Hematopoietic multipotent progenitor cell treated with erythropoietin and hydrocortisone succinate and interleukin-3 and kit ligand, for 17 days (in vitro differentiated cells): ENCODE results near the gene IL21.
"Not testable (repeated sequence)": the region's sequence is repeated elsewhere in the genome, so short reads cannot be mapped to it uniquely, and the experiment has no call there.

ENCODE experiments used
- DNase-seq: peaks from one replicate; pipeline ENCODE4 v3.0.0-alpha.2; 2015; ENCODE audit warnings: low spot score

IL21 gene

GRCh38 chr4:122621016-122621507 is at the start of gene IL21:
TSS of gene IL21 (minus strand) at chr4:122621066. CDS start at chr4:122621011, 55 bp downstream.
- no peak for DNase-seq

- DNase-seq: no peak
These were observed 49.3 kb upstream of the IL21 start for GRCh38 chr4:122669911-122670738.

DNA sequence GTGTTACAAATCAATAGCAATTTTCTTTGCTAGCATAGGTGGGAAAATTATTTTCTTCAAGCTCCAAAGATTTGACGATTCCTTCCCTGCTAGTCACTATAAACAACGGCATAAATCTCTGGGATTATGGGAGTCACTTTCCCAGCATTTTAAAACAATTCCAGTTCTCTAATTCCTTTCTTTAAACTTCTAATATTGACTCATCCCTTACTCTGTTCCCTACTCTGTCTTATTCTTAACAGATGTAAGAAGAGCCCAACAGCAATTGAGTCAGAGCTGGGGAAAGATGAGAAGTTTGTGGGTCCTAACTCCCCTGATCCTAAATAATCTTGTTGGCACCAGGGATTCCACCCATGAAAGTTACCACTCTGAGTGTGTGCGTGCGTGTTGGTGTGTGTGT is 47.4 kb upstream of the IL21 start:
- no peak for DNase-seq

- DNase-seq: no peak
These were observed 45.8 kb upstream of the IL21 start for GRCh38 chr4:122666527-122667245.

DNA sequence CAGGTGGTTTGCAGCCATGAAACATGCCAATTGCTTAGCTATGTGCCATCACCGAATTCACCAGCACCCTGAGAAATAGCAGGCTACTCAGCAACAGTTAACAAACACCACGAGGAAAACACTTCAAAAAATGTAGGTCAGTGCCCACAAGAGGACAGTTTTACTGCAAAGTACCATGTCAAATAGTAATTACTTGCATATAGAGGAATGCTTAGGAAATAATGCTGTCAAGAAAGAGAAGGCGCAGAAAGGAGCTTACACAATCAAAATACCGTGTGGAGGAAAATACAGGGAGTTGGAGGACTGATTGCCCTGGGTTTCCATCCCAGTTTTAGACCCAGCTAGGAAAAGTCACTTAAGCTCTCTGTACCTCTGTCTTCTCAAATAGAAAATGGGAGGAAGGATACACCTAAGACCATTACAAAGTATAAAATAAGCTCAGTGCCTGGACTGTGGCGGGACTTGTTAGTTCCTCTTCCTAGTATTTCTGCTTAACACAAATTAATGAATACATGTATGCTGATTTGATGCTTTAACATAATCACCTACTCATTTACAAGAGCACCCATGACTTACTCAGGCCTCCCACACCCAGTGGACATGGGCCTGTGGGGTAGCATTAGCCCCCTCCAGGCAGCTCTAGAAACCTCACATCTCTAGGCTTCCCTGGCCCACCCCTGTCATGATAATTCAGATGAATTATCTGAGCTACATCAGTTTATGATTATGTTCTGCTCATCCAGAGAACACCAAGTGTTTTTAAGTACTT is 44.5 kb upstream of the IL21 start:
- no peak for DNase-seq

DNA sequence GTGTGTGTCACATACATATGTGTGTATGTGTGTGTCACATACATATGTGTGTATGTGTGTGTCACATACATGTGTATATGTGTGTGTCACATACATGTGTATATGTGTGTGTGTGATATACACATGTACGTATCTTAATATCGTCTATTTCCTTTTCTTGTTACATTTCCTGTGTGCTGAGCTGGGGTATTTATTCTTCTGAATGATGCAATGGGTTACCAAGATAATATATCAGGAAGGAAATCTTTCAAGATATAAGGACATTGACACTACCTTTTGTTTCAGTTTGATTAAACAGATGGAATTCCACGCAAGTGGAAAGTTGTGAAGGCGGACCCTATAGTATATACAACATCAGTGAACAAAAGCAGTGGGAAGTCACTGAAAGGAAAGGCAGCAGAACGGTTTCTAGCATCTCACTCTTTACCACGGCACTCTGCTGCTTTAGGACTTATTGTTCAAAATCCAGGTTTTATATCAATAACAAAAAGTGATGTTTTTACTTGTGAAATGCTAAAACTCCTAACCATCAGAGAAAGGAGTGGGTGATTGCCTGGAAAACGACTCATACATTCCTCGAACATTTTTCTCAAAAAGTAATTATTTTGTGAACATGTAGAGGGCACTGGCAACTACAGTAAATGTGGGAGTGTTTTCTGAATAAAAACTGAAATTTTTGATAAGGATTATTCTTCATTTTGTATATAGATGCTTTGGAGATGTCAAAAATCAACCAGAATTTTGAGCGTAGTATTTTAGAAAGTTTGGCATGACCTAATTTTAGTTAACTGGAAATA is 43.1 kb upstream of the IL21 start:
- DNase-seq: no peak

DNA sequence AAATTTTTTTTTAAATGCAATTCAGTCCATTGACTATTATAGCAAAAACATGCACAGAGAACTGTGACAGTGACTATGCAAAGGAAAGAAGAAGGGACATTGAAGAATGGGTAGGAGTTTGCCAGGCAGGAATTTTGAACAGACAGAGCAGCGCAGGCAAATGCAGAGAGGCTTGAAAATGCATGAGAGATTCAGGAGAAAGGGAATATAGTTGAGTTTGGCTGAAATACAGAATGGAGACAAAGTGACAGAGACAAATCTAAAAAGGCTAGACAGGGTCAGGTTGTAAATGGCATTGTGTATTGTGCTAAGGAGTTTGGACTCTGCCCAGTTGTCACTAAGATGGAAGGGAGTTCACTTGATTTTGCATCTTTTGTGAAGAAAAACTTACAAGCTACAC is 42.4 kb upstream of the IL21 start:
- DNase-seq: no peak

GRCh38 chr4:122662701-122663100 is 41.8 kb upstream of the IL21 start:
- no peak for DNase-seq

DNA sequence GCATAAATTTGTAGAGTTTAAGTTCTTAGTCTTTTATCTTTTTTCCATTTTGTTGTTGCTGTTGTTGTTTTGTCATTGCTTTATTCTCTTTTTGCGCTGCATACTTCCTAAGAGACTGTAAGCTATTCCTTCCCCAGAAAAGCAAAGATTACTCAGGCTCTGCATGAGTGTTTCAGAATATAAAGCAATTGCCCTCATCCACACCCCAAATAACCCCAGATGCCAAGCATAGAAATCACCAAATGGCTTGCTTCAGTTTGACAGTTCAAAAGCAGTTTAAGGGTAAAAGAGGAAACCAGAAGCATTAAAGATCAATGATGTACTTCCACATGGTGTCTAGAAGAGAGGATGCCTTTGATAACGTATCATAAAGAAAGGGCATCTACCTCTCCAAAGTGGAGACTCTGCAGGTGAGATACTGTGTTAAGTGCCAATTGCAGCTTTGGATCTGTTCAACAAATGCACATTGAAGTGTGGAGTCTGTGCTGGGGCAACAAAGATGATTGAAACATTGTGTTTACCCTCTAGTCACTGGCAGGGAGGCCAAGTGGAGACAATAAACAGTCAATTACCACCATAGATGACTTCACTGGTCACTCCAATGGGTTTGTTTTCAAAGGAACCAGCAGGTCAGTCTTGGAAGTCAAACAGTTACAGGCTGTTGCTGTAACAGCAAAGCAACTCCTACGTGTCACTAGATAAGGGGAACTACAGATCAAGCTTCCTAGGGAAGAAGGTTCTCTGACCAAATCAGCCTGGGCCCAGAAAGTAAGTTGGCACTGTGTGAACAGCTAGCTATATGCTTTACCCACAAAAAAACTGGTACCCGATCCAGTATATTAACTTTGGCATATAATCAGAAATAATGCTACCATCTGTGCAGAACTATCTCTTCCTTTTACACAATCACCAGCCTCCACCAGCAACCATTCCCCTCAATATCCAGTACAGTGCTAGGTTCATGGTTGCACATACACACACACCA is 40.6 kb upstream of the IL21 start:
- DNase-seq: no peak

DNA sequence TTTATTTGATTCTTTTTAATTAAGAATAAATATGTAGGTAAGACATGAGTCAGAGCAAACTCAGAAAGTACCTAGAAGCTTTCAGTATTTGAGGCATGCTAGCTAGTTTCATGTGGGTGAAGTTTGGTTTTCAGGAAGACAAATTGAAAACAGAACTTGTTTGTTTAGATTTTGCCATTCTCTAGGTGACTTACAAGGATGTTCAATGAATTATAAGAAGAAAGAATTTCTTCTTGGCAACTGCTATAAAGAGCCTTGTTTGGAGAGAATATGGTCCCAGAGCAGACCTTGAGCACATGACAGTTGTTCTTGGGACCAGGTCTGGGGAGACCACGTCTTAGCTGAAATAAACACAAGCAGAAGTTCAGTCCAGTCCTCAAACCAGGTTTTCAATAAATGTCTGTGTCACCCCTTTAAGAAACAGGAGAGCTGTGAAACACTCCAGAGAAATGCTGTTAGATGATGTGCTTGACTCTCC is 38.0 kb upstream of the IL21 start:
- DNase-seq: no peak

GRCh38 chr4:122658377-122658776 is 37.5 kb upstream of the IL21 start:
- no peak for DNase-seq

DNA sequence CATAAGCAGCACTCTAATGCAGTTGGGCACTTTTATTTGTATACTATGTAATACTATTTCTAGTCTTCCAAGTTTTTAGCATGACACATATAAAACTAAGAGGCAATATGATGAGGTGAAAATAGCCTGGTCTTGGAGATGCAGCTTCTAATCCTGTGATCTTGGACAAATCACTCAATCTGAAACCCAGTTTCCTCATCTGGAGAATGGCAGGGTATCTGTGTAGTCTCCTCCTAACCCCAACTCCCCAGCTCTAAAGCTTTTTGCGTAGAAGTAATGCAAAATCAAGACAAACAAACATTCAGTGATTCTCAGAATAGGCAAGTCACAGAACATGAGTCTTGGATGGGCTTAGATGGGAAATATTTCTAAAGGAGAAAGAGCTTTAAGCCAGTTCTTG is 36.7 kb upstream of the IL21 start:
- DNase-seq: no peak

DNA sequence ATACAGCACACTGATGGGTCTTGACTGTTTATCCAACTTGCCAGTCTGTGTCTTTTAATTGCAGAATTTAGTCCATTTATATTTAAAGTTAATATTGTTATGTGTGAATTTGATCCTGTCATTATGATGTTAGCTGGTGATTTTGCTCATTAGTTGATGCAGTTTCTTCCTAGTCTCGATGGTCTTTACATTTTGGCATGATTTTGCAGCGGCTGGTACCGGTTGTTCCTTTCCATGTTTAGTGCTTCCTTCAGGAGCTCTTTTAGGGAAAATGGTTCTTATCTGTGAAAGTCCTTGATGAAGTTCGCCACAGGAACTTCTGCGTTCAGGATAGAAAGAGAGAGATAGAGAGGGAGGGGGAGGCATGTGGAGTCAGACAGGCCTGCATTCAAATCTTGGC is 35.7 kb upstream of the IL21 start:
- DNase-seq: not testable (repeated sequence)

DNA sequence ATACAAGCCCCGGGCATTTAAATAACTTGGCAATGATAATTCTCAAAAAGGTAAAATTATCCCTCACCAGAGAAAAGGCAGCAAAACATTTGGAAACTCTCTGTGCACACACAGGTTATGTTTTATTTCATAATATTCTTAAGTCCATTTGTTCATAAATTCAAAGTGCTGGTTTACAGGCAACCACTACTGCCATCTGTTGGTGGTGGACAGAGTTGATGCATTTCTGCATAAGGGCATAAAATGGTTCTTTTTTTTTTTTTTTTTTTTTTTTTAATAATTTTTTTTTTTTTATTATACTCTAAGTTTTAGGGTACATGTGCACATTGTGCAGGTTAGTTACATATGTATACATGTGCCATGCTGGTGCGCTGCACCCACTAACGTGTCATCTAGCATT is 31.5 kb upstream of the IL21 start:
- no peak for DNase-seq

GRCh38 chr4:122650148-122650547 is 29.3 kb upstream of the IL21 start:
- no peak for DNase-seq

DNA sequence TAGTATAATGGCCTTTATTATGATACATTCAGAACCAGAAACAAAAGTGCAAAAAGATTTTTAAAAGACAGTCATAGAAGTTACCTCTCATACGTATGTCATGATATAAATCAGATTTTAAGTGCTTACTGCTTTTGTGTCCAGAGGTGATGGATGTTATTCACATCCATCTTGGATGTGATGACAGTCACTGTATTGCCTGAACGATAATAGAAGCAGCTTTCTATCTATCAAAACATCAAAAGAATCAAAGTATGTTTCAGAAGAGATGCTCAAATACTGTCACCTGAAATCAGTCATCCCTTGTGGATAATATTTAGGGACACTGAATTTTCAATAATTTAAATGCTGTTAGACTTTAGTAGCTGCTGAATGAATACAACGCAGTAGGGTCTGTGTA is 26.8 kb upstream of the IL21 start:
- DNase-seq: no peak

- no peak for DNase-seq
These were observed 22.4 kb upstream of the IL21 start for GRCh38 chr4:122643257-122643656.

DNA sequence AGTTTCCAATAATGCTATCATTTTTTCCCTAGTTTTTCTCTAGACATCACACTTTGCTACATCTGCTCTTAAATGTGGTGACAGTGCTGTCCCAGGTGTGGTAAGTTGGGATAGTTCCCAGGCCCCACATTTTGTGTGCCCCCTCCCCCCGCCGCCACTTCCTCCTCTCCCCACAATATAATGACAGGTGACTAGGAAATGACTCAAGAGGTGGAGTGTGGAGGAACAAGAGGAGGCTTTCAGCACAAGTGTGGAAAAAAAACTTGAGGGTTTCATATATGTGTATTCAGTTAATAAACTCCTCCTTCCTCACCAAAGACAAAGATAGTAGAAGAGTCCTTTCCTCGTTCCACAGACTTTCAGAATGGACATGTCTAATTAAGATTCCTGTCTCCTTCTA is 18.3 kb upstream of the IL21 start:
- no peak for DNase-seq

- no peak for DNase-seq
These were observed 15.8 kb upstream of the IL21 start for GRCh38 chr4:122636697-122637096.

DNA sequence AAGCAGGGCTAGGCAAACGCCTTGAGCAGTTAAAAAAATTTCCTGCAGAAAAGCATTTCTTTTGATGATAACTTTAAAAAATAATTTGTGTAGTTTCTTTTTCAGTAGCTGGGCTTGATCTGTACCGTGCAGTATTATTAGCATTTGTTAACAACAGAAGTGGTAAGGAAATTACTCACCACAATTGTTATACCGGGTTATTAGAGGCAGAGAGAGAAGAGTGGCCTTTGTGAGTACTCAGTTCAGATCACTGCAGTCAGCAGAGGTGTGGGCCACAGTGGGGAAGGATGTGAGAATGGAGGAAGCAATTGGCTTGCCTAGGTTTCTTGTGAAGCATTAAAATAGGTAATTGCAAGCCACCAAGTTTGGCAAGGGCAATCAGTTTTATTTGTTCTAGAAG is 14.3 kb upstream of the IL21 start:
- no peak for DNase-seq
